NCI-H524 (cell line): ENCODE results near the gene MORF4L1.

ENCODE experiments used
- DNase-seq, 2 experiments: peaks; one replicate each; lab custom pipeline; 2025; lab: John Stamatoyannopoulos, UW

Gene MORF4L1

DNA sequence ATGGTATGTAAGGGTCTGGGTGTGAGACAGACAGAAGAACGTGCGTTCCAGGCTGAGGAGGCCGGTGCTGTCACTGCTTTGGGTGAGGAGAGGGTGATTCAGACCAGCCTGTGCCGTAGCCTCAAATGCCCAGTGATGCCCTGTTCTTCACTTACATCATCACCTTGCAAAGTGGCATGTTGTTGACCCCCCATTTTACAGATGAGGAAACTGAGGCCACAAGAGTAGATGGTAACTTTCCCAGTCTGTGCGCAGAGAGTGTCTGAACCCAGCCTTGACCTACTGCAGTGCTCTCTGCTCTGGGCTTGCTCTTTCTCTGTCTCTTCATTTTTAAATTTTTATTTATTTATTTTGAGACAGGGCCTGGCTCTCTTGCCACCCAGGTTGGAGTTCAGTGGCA lies 73.8 kb downstream of the MORF4L1 start:
- no peak for DNase-seq

DNA sequence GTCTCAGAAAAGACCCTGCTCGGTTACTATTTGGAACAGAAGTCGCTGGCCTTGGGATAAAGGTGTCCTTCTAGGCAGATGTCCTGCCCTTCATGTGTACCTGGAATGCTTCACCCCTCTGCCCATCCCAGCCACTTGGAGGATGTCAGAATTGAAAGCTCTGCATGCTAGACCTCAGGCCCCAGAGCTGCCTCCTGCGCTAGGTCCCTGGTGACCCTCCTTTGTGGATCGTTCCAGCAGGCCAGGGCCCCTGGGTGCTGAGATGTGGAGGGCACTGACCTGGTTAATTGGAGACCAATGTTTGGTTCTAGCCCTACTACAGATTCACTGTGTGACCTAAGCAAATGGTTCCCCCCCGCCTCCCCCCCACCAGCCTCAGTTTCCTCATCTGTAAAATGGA lies 74.8 kb downstream of the MORF4L1 start:
- DNase-seq: no peak
